Spleen (tissue), 11 donors: Measurements from ENCODE around the gene ANXA10. TPM values are rescaled to one million over a fixed set of nuclear protein-coding genes. Genes with fewer than 3 reads are reported as not detected.

Experiments used
- DNase-seq: peaks from one replicate; pipeline ENCODE4 v3.0.0-alpha.2; 2020
- H3K27ac ChIP-seq, 8 donors: fragments of 200-600 bp; sonication (generic) in 7 of 8; 1 replicate in 4 of 8; 2 replicates in 4 of 8; pipeline versions ENCODE4 v1.5.0 to v1.8.0; 2016 to 2021; ENCODE audit warnings: inconsistent platforms in 4 of 8, mild to moderate bottlenecking in 4 of 8, moderate library complexity in 1 of 8
- H3K27me3 ChIP-seq, 7 donors: fragments of 200-600 bp; sonication (generic) in 6 of 7; replicated peaks in 1 of 7; 1 replicate in 4 of 7; 2 replicates in 3 of 7; pipeline versions ENCODE4 v1.5.0 to v1.8.0; 2016 to 2021; ENCODE audit warnings: inconsistent platforms in 3 of 7, mild to moderate bottlenecking in 1 of 7
- H3K36me3 ChIP-seq, 6 donors: fragments of 200-600 bp; sonication (generic) in 5 of 6; 1 replicate in 4 of 6; 2 replicates in 2 of 6; pipeline versions ENCODE4 v1.5.0 to v1.8.0; 2016 to 2021; ENCODE audit warnings: inconsistent platforms in 2 of 6
- H3K4me1 ChIP-seq, 6 donors: fragments of 200-600 bp; sonication (generic) in 5 of 6; 1 replicate in 3 of 6; 2 replicates in 3 of 6; pipeline versions ENCODE4 v1.5.0 to v1.8.0; 2016 to 2021; ENCODE audit warnings: inconsistent platforms in 3 of 6
- H3K4me3 ChIP-seq, 8 donors: fragments of 200-600 bp; sonication (generic) in 7 of 8; 1 replicate in 4 of 8; 2 replicates in 4 of 8; pipeline versions ENCODE4 v1.5.0 to v1.8.0; 2016 to 2021; ENCODE audit warnings: inconsistent platforms in 4 of 8, mild to moderate bottlenecking in 4 of 8, moderate library complexity in 2 of 8
- H3K9me3 ChIP-seq, 8 donors: fragments of 200-600 bp; sonication (generic) in 7 of 8; 1 replicate in 4 of 8; 2 replicates in 4 of 8; pipeline versions ENCODE4 v1.5.0 to v1.8.0; 2016 to 2021; ENCODE audit warnings: inconsistent platforms in 4 of 8
- CTCF ChIP-seq, 11 experiments: fragments of 200-600 bp in 7 of 11; fragments of 450-650 bp in 4 of 11; sonication (generic) in 4 of 11; IDR thresholded peaks in 8 of 11; conservative IDR thresholded peaks in 3 of 11; 1 replicate in 7 of 11; 2 replicates in 4 of 11; pipeline versions ENCODE4 v1.4.0 to v1.8.0; 2016 to 2021; ENCODE audit warnings: antibody characterized with exemption in 11 of 11, inconsistent platforms in 4 of 11, mild to moderate bottlenecking in 1 of 11
- POLR2A ChIP-seq, 3 donors: fragments of 450-650 bp; IDR thresholded peaks; one replicate each; pipeline ENCODE4 v1.5.1; 2017; ENCODE audit warnings: antibody characterized with exemption in 3 of 3, mild to moderate bottlenecking in 1 of 3
- POLR2AphosphoS5 ChIP-seq, 3 donors: sonication (generic); formaldehyde crosslinking; IDR thresholded peaks; one replicate each; pipeline ENCODE4 v1.5.1; 2017; ENCODE audit warnings: antibody characterized with exemption in 3 of 3
- WGBS, 5 donors: extraction: QIAGEN DNeasy Blood & Tissue Kit in 3 of 5; methylation state at CpG; one replicate each; pipeline versions ENCODE4 v1.1.5 to v1.1.7; 2013 to 2018; 5-methylcytosine and 5-hydroxymethylcytosine counted together
- intact Hi-C: fragments of 100-400 bp; cut with DNase I; formaldehyde crosslinking; loops from one replicate; pipeline ENCODE4 v1.15.0; 2023; ENCODE audit warnings: low total_unique reads
- polyA plus RNA-seq, 3 donors: library from polyadenylated mRNA; stranded (reverse); fragments of 200-250 nt; gene quantifications; one replicate each; pipeline ENCODE4 v1.2.1, GENCODE V29; 2013
- total RNA-seq, 7 donors: library from RNA; depleted of rRNA in 3 of 7; stranded (reverse); fragments of >200 nt in 3 of 7; fragmentation: NEBNext Ultra II Directional in 4 of 7; extraction: Animal tissue kit (Norgen Biotek cat#: 25700) in 4 of 7; gene quantifications; one replicate each; pipeline versions ENCODE4 v1.1.0 to v1.2.1, GENCODE V29; 2016 to 2021
- donor health status: healthy with polysubstance abuse.
- donor health status: DM: no; HTN: no; CAD: no; lungs with moderate emphysema.
- donor health status: DM: no; HTN: no; CAD: no.
- donor health status: Bipolar disorder and iron deficiency.
- donor health status: healthy.
- donor health status: DM: no; HTN: no; CAD: no.
- donor health status: DM: yes; HTN: yes; CAD: no.

Gene ANXA10
- total and polyA plus RNA-seq, 10 donors: not detected

DNA sequence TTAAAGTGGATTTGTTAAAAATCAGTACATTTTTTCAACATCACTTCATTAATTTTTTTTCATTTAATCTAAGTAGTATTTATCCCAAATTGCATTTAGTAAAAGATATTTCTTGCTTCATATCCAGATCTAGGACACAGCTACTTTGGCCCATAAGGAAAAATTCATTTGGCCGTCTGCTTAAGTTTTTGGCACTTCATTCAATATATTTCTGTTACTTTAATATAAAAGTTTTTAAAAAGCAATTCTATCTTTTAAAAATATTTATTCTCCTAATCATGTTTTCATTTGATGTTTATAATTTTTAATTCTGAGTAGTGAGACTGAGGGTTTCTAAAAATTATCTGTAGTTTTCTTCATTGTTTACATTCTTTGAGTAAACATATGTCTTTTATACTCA, 28.5 kb downstream of the ANXA10 start:
- no peak for DNase-seq
- Histone ChIP-seq H3K4me3 (no peak overlapping the region), H3K36me3 (no peaks in the 10 kb centered on the region), H3K4me1 (no peaks in the 10 kb centered on the region), H3K27me3 (no peaks in the 10 kb centered on the region), H3K27ac (no peak overlapping the region), H3K9me3 (no peaks in the 10 kb centered on the region)
- 87 to 96% (median 87%) methylated on average over 1 of the region's 1 CpG for WGBS, 5 donors
- TF ChIP-seq POLR2AphosphoS5 (IDR thresholded peaks at IDR 0.05) (no peak), POLR2A (IDR thresholded peaks at IDR 0.05) (no peak), CTCF (IDR thresholded peaks at IDR 0.05 in 8 of 11, conservative IDR thresholded peaks at IDR 0.05 in 3 of 11) (no peak)
- intact Hi-C loops: no loop called here

- no peaks in the 10 kb centered on the region for H3K27me3 ChIP-seq
- H3K36me3 ChIP-seq: no peaks in the 10 kb centered on the region
- H3K4me1 ChIP-seq: no peaks in the 10 kb centered on the region
- DNase-seq: no peak
- intact Hi-C loops: no loop called here
- H3K9me3 ChIP-seq: no peaks in the 10 kb centered on the region
- TF ChIP-seq CTCF (IDR thresholded peaks at IDR 0.05 in 8 of 11, conservative IDR thresholded peaks at IDR 0.05 in 3 of 11) (no peak), POLR2A (IDR thresholded peaks at IDR 0.05) (no peak), POLR2AphosphoS5 (IDR thresholded peaks at IDR 0.05) (no peak)
- WGBS, 5 donors: 77 to 89% (median 87%) methylated on average over 5 of the region's 5 CpGs
- H3K4me3 ChIP-seq: no peak overlapping the region
- no peak overlapping the region for H3K27ac ChIP-seq
Measured at GRCh38 chr4:168124008-168124641, 31.8 kb downstream of the ANXA10 start.

DNA sequence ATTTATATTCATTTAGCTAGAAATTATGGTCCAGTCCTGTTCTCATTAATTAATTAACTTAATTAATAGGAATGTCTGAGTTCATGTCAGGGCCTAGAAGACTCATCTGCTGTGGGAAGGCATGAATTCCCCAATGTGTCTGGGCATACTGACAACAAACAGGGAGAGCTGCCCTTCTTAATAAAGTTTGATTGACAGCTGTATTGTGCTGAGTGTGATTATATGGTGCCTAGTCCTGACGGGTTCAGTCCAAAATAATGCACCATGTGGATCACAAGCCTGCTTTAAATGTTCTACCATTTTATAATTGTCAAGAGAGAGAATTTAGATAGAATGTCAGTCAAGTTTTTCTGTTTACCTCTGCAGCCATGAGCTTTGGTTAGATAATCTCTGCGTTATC, 34.6 kb downstream of the ANXA10 start:
- no peak for TF ChIP-seq POLR2A (IDR thresholded peaks at IDR 0.05)
- intact Hi-C loops: no loop called here
- Histone ChIP-seq H3K27ac (no peak overlapping the region), H3K4me1 (no peaks in the 10 kb centered on the region), H3K36me3 (no peaks in the 10 kb centered on the region), H3K27me3 (no peaks in the 10 kb centered on the region), H3K4me3 (no peak overlapping the region), H3K9me3 (no peaks in the 10 kb centered on the region)
- DNase-seq: no peak
- WGBS, 5 donors: 78 to 92% (median 86%) methylated on average over 2 of the region's 2 CpGs

DNA sequence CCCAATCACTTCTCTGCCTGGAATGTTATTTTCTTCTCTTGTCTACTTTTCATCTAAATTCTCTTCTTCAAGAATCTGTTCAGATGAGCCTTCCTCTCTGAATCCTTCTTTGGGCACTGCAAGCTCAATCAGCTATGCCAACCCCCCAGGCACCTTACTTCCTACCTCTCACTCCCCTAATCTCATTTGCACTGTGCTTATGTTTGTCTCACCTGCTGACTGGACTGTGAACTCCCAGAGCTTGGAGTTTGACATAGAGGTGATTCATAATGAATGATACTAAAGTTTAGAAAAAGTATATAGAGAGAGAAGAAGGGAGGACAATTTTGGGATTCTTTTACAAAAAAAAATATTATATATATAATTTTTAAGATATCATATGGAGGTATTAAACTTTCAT, 36.3 kb downstream of the ANXA10 start:
- no peak for DNase-seq
- intact Hi-C loops: no loop called here
- H3K4me3 ChIP-seq: no peak overlapping the region

More for the DNA sequence above, 36.3 kb downstream of the ANXA10 start:
- H3K27ac ChIP-seq: no peak overlapping the region
- TF ChIP-seq CTCF (IDR thresholded peaks at IDR 0.05 in 8 of 11, conservative IDR thresholded peaks at IDR 0.05 in 3 of 11) (no peak), POLR2AphosphoS5 (IDR thresholded peaks at IDR 0.05) (no peak), POLR2A (IDR thresholded peaks at IDR 0.05) (no peak)
- no peaks in the 10 kb centered on the region for H3K36me3 ChIP-seq
- no peaks in the 10 kb centered on the region for H3K4me1 ChIP-seq
- H3K9me3 ChIP-seq: no peaks in the 10 kb centered on the region
- no peaks in the 10 kb centered on the region for H3K27me3 ChIP-seq
